ENCODE results near the gene NAV2. TPM values are rescaled to one million over a fixed set of nuclear protein-coding genes. Genes with fewer than 3 reads are reported as not detected.

NAV2 gene
- total RNA-seq, 1 experiment from 2014 or later, result 46.3 TPM

DNA sequence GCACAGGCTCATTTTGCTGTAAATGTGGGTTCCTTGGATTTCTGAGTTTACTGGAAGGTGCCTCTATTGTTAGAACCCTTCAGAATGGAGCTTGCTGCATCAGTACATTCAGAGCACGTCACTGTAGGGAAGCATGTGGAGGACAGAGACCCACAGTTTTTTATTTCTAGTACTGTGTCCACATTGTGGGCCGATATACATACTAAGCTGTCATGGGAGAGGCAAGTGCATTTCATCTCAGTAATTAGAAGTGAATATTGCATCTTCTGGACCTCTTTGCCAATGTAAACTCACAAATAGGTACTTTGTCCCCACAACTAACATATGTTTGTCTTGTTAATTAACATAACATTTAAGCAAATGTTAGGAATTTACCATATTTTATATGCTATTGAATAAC is 139.7 kb downstream of the NAV2 start:
- Histone ChIP-seq H3K14ac (ENCODE audit: insufficient read depth, low read length) (no peak overlapping the region), H3K4ac (ENCODE audit: low read depth, low read length) (no peak overlapping the region), H4K5ac (ENCODE audit: insufficient read length, low read depth, low read length) (no peak overlapping the region), H2BK5ac (ENCODE audit: insufficient read length, low read length) (no peak overlapping the region), H4K8ac (replicated peaks; ENCODE audit: insufficient read length, low read depth, low read length) (no peak overlapping the region), H2BK120ac (ENCODE audit: low read depth, low read length, poor library complexity, severe bottlenecking) (no peak overlapping the region), H3K79me1 (ENCODE audit: insufficient read depth, low read depth, low read length, poor library complexity, severe bottlenecking) (no peaks in the 10 kb centered on the region), H3K23ac (ENCODE audit: insufficient read length, low read depth, low read length) (no peak overlapping the region), H3K27me3 (ENCODE audit: insufficient read depth, low read length) (no peaks in the 10 kb centered on the region), H3K4me1 (ENCODE audit: insufficient read depth, low read length) (peaks cover 4% of the 10 kb centered on the region; the same call in 1 of the 2 replicates), H3K23me2 (ENCODE audit: insufficient read length, low read depth, low read length, poor library complexity, severe bottlenecking) (no peaks in the 10 kb centered on the region), H3K9me3 (ENCODE audit: control insufficient read depth, low read depth, low read length) (no peaks in the 10 kb centered on the region), H3K79me2 (ENCODE audit: insufficient read depth, low read length) (no peaks in the 10 kb centered on the region), H3K18ac (ENCODE audit: insufficient read length, low read depth, low read length) (no peak overlapping the region), H2BK15ac (ENCODE audit: low read depth, low read length) (no peak overlapping the region), H2BK20ac (ENCODE audit: low read depth, low read length, poor library complexity, severe bottlenecking) (no peak overlapping the region), H2BK12ac (ENCODE audit: insufficient read length, low read depth, low read length) (no peak overlapping the region), H3T11ph (ENCODE audit: low read length) (no peak overlapping the region), H4K20me1 (ENCODE audit: control insufficient read depth, insufficient read depth, insufficient read length) (no peaks in the 10 kb centered on the region), H2AK5ac (ENCODE audit: insufficient read length, low read length) (no peak overlapping the region), H4K91ac (ENCODE audit: insufficient read length, low read depth, low read length) (no peak overlapping the region), H3K4me2 (ENCODE audit: insufficient read depth, insufficient read length, low read length) (no peak overlapping the region), H2AFZ (ENCODE audit: low read length) (no peak overlapping the region), H3K27ac (ENCODE audit: insufficient read length, low read depth, low read length) (no peak overlapping the region), H3K56ac (ENCODE audit: insufficient read length, low read depth, low read length) (no peak overlapping the region), H3K9ac (ENCODE audit: extremely low read depth, insufficient read length, low read length) (no peak overlapping the region)
- WGBS (ENCODE audit: extremely low coverage, insufficient read length, low lambda C conversion rate), result no CpG with 5 or more reads among the region's 2 CpGs
- Mint-ChIP-seq H3K9me3 (peaks cover 3% of the 10 kb centered on the region in 2 experiments; a peak in 4 of 5 replicates), H3K4me1 (peaks cover 27 to 33% of the 10 kb centered on the region in 2 experiments), H3K4me3 (no peak overlapping the region), H3K27me3 (ENCODE audit: low read depth) (no peaks in the 10 kb centered on the region), H3K36me3 (ENCODE audit: insufficient read depth in 1 of 3, low read depth in 3 of 3) (peaks cover 13 to 27% (median 18%) of the 10 kb centered on the region in 3 experiments), H3K27ac (no peak overlapping the region)
- no peak for DNase-seq
- TF ChIP-seq, protein P1, sequence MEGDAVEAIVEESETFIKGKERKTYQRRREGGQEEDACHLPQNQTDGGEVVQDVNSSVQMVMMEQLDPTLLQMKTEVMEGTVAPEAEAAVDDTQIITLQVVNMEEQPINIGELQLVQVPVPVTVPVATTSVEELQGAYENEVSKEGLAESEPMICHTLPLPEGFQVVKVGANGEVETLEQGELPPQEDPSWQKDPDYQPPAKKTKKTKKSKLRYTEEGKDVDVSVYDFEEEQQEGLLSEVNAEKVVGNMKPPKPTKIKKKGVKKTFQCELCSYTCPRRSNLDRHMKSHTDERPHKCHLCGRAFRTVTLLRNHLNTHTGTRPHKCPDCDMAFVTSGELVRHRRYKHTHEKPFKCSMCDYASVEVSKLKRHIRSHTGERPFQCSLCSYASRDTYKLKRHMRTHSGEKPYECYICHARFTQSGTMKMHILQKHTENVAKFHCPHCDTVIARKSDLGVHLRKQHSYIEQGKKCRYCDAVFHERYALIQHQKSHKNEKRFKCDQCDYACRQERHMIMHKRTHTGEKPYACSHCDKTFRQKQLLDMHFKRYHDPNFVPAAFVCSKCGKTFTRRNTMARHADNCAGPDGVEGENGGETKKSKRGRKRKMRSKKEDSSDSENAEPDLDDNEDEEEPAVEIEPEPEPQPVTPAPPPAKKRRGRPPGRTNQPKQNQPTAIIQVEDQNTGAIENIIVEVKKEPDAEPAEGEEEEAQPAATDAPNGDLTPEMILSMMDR (conservative IDR thresholded peaks at IDR 0.05), result no peak
